ENCODE results near the gene CLEC4A.
"Not testable (repeated sequence)": the region's sequence is repeated elsewhere in the genome, so short reads cannot be mapped to it uniquely, and the experiment has no call there.

GRCh38 chr12:8089277-8089676 is 34.1 kb upstream of the CLEC4A start:
- TF ChIP-seq, protein P1, sequence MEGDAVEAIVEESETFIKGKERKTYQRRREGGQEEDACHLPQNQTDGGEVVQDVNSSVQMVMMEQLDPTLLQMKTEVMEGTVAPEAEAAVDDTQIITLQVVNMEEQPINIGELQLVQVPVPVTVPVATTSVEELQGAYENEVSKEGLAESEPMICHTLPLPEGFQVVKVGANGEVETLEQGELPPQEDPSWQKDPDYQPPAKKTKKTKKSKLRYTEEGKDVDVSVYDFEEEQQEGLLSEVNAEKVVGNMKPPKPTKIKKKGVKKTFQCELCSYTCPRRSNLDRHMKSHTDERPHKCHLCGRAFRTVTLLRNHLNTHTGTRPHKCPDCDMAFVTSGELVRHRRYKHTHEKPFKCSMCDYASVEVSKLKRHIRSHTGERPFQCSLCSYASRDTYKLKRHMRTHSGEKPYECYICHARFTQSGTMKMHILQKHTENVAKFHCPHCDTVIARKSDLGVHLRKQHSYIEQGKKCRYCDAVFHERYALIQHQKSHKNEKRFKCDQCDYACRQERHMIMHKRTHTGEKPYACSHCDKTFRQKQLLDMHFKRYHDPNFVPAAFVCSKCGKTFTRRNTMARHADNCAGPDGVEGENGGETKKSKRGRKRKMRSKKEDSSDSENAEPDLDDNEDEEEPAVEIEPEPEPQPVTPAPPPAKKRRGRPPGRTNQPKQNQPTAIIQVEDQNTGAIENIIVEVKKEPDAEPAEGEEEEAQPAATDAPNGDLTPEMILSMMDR (IDR thresholded peaks at IDR 0.05): not testable (repeated sequence)
- not testable (repeated sequence) for TF ChIP-seq POLR2A (IDR thresholded peaks at IDR 0.05)
